8988T (cell line): Measurements from ENCODE around the gene EGLN2.
"Not testable (repeated sequence)": the region's sequence is repeated elsewhere in the genome, so short reads cannot be mapped to it uniquely, and the experiment has no call there.

ENCODE experiments used
- DNase-seq: peaks from one replicate; pipeline ENCODE4 v3.0.0; 2011

EGLN2 gene

DNA sequence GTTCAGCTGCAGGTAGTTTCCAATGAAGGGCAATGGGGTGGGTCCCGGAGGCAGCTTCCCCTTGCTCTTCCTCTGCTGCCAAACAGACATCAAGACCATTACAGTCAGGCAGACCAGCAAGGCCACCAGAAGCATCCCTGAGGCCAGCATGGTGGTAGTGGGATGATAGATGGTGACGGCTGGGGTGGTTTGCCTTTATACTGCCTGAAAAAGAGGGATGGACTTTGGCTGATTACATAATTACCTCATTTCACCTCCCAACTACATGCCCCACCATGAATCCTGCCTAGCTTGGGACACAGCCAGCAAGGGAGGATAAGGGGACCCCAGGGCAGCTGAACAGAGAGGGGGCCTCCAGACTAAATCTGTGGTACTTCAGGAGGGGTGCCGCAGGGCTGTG is 51.3 kb downstream of the EGLN2 start, which contains the start of gene CYP2A6:
CYP2A6 (minus strand) TSS at position 171 of the 400 bp plus-strand sequence; CDS start at position 150, 21 bp downstream.
- not testable (repeated sequence) for DNase-seq

DNA sequence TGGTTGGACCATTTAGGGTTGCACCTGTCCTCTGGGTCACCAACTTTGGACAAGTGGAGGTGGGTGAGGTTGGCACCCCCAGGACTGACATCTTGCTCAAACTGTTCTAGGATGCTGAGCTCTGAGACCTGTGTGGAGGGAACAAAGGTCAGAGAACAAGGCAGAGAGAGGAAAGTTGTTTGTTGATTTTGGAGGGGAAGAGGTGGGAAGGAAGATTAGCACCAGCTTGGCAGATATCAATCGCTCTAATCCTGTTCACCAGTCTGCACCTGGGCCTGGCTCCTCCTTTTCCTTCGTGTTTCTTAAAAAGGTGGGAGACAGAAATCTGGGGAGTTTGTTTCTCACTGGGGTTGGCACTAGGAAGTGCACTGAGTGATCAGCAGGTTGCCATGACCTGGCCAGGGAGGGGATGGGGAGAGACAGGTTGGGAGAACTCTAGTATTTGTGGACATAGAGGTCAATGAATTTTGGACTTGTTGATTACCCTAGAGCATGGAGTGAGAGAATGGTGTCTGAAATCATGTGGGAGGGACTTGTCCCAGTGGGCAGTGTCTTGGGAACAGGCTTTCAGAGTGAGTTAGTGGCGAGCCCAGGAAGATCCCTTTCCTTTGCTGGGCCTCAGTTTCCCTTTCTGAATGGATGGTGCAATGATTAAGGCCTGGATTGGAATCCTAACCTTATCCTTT is 53.6 kb downstream of the EGLN2 start:
- not testable (repeated sequence) for DNase-seq
